ENCODE data around the gene CCDC43. TPM values are rescaled to one million over a fixed set of nuclear protein-coding genes. Genes with fewer than 3 reads are reported as not detected.

Gene CCDC43
- total and polyA plus RNA-seq, 2 of the 13 experiments (the other 11 are each of a cell fraction or from before 2014, with no cell fraction given), result 17.5 to 94.8 TPM

DNA sequence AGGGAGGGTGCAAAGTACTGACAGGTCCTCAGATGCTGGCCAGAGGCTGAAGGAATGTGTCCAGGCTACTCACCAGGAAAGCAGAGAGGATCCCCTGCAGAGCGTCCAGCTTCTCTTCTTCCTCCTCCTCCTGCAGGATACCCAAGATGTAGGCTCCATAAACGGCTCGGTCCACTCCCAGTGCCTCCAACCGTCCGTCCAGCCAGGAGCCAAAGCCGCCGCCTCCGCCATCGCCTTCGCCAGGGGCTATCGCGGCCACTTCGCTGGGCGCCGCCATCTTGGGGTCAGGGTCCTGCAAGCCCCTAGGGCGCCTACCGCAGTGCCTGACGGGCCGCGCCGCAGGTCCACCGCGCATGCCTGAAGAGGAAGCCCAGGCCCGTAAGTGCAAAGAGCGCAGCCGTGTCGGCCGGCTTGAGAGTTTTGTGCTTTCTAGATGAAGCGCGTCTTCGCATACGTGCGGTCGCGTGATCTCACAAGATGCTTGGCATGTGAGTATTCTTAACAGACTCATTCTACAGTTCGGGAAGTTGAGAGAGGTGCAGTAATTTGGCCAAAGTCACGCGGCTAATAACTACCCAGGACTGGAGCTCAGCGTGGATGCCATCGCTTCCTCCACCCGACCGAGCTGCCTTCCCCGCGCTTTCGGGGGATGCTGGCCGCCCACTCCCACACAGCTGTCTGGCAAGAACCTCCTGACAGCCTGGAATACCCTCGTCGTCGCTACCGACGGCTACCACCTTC, at the start of gene CCDC43 (continued):
- TF ChIP-seq, protein P1, sequence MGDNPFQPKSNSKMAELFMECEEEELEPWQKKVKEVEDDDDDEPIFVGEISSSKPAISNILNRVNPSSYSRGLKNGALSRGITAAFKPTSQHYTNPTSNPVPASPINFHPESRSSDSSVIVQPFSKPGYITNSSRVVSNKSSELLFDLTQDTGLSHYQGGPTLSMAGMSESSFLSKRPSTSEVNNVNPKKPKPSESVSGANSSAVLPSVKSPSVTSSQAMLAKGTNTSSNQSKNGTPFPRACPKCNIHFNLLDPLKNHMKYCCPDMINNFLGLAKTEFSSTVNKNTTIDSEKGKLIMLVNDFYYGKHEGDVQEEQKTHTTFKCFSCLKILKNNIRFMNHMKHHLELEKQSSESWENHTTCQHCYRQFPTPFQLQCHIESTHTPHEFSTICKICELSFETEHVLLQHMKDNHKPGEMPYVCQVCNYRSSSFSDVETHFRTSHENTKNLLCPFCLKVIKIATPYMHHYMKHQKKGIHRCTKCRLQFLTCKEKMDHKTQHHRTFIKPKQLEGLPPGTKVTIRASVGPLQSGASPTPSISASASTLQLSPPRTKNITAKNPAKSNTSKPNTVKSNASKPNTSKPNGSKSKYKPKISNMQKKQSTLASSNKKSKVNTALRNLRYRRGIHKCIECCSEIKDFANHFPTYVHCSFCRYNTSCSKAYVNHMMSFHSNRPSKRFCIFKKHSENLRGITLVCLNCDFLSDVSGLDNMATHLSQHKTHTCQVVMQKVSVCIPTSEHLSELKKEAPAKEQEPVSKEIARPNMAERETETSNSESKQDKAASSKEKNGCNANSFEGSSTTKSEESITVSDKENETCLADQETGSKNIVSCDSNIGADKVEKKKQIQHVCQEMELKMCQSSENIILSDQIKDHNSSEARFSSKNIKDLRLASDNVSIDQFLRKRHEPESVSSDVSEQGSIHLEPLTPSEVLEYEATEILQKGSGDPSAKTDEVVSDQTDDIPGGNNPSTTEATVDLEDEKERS (CRISPR knock-in tag; IDR thresholded peaks at IDR 0.05), result peak; percentile 69
- peak; percentile 99 for TF ChIP-seq GATAD1 (CRISPR knock-in tag; IDR thresholded peaks at IDR 0.05)
- TF ChIP-seq ZNF543 (CRISPR knock-in tag; IDR thresholded peaks at IDR 0.05), result no peak; the same call in 1 of the 2 replicates
- TF ChIP-seq ZNF773 (CRISPR knock-in tag; IDR thresholded peaks at IDR 0.05; ENCODE audit: borderline replicate concordance), result no peak
- TF ChIP-seq NFATC3 (CRISPR knock-in tag; IDR thresholded peaks at IDR 0.05), result peak; percentile 82
- no peak for TF ChIP-seq EZH2 (conservative IDR thresholded peaks at IDR 0.05; ENCODE audit: low read depth, low read length)
- TF ChIP-seq, protein P2, sequence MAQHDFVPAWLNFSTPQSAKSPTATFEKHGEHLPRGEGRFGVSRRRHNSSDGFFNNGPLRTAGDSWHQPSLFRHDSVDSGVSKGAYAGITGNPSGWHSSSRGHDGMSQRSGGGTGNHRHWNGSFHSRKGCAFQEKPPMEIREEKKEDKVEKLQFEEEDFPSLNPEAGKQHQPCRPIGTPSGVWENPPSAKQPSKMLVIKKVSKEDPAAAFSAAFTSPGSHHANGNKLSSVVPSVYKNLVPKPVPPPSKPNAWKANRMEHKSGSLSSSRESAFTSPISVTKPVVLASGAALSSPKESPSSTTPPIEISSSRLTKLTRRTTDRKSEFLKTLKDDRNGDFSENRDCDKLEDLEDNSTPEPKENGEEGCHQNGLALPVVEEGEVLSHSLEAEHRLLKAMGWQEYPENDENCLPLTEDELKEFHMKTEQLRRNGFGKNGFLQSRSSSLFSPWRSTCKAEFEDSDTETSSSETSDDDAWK (CRISPR knock-in tag; IDR thresholded peaks at IDR 0.05), result no peak
- peak; percentile 72; the same call in 1 of the 2 replicates for TF ChIP-seq ARID2 (CRISPR knock-in tag; IDR thresholded peaks at IDR 0.05; ENCODE audit: borderline replicate concordance)
- TF ChIP-seq FOXC1 (CRISPR knock-in tag; IDR thresholded peaks at IDR 0.05; ENCODE audit: borderline replicate concordance), result peak; percentile 94
- TF ChIP-seq ZNF460 (CRISPR knock-in tag; IDR thresholded peaks at IDR 0.05; ENCODE audit: borderline replicate concordance), result peak; percentile 15; the same call in 1 of the 2 replicates
- no peak for TF ChIP-seq PTBP1 (IDR thresholded peaks at IDR 0.05; ENCODE audit: low read depth, low read length, poor library complexity, severe bottlenecking)
- TF ChIP-seq MEIS1 (CRISPR knock-in tag; IDR thresholded peaks at IDR 0.05; ENCODE audit: borderline replicate concordance), result peak; percentile 62; the same call in 1 of the 2 replicates
- peak; percentile 55; the same call in 1 of the 2 replicates for TF ChIP-seq CREM (IDR thresholded peaks at IDR 0.05)
- no peak for TF ChIP-seq CREM (CRISPR knock-in tag; IDR thresholded peaks at IDR 0.05)
- 0 out of 2 replicates have a peak, but pooled peaks have one; percentile 32 for TF ChIP-seq NCOA2 (CRISPR knock-in tag; IDR thresholded peaks at IDR 0.05)
- TF ChIP-seq ZNF10 (CRISPR knock-in tag; IDR thresholded peaks at IDR 0.05; ENCODE audit: borderline replicate concordance, low read depth), result no peak
- TF ChIP-seq ELF1 (CRISPR knock-in tag; IDR thresholded peaks at IDR 0.05), result peak; percentile 80
- TF ChIP-seq TSC22D2 (CRISPR knock-in tag; IDR thresholded peaks at IDR 0.05; ENCODE audit: borderline replicate concordance), result 0 out of 2 replicates have a peak, but pooled peaks have one; percentile 50
- TF ChIP-seq FOXK1 (CRISPR knock-in tag; IDR thresholded peaks at IDR 0.05; ENCODE audit: borderline replicate concordance, low read depth), result peak; percentile 85
- no peak for TF ChIP-seq SUZ12 (IDR thresholded peaks at IDR 0.05; ENCODE audit: low read depth, low read length)
- peak; percentile 97 for TF ChIP-seq ZSCAN31 (CRISPR knock-in tag; IDR thresholded peaks at IDR 0.05; ENCODE audit: low read depth)
- no peak for TF ChIP-seq HOXA9 (CRISPR knock-in tag; IDR thresholded peaks at IDR 0.05; ENCODE audit: borderline replicate concordance)
- 0 out of 2 replicates have a peak, but pooled peaks have one; percentile 17 for TF ChIP-seq CTCF (CRISPR knock-in tag; IDR thresholded peaks at IDR 0.05)
- TF ChIP-seq ZNF235 (CRISPR knock-in tag; IDR thresholded peaks at IDR 0.05; ENCODE audit: borderline replicate concordance), result peak; percentile 98
